GM23338 (cell line): ENCODE measurements around the gene PROKR1. TPM values are rescaled to one million over a fixed set of nuclear protein-coding genes. Genes with fewer than 3 reads are reported as not detected.

ENCODE experiments used
- ATAC-seq: fragments of 200-7000 bp; cut with Tn5 transposase; 3 replicates; pipeline ENCODE4 v1.9.1; 2020
- DNase-seq: peaks from one replicate; pipeline ENCODE4 v3.0.0-alpha.2; 2015; ENCODE audit warnings: low spot score
- H2AFZ ChIP-seq: fragments of 200-600 bp; sonication (generic); 2 replicates; pipeline ENCODE4 v1.8.0; 2016; ENCODE audit warnings: antibody characterized with exemption, mild to moderate bottlenecking, moderate library complexity
- H3F3A ChIP-seq: fragments of 200-600 bp; sonication (generic); replicated peaks from 2 replicates; pipeline ENCODE4 v1.8.0; 2017; ENCODE audit warnings: antibody characterized with exemption, mixed run types, low read depth
- H3K27ac ChIP-seq: fragments of 200-600 bp; sonication (generic); 2 replicates; pipeline ENCODE4 v1.6.1; 2016; ENCODE audit warnings: low read depth
- H3K27me3 ChIP-seq: fragments of 200-600 bp; sonication (generic); 2 replicates; pipeline ENCODE4 v1.8.0; 2016; ENCODE audit warnings: mild to moderate bottlenecking, mixed run types, moderate library complexity; ENCODE audit not compliant: insufficient read depth
- H3K36me3 ChIP-seq: fragments of 200-600 bp; sonication (generic); 2 replicates; pipeline ENCODE4 v1.8.0; 2016; ENCODE audit warnings: mild to moderate bottlenecking; ENCODE audit not compliant: insufficient read depth
- H3K4me1 ChIP-seq: fragments of 200-600 bp; sonication (generic); 2 replicates; pipeline ENCODE4 v1.8.0; 2016; ENCODE audit warnings: mild to moderate bottlenecking, moderate library complexity; ENCODE audit not compliant: insufficient read depth
- H3K4me2 ChIP-seq: fragments of 200-600 bp; sonication (generic); 2 replicates; pipeline ENCODE4 v1.7.1; 2017; ENCODE audit warnings: mixed run types
- H3K4me3 ChIP-seq: fragments of 200-600 bp; sonication (generic); 2 replicates; pipeline ENCODE4 v1.6.1; 2016; ENCODE audit warnings: mixed run types
- H3K79me2 ChIP-seq: fragments of 200-600 bp; sonication (generic); replicated peaks from 2 replicates; pipeline ENCODE4 v1.8.0; 2017; ENCODE audit warnings: mild to moderate bottlenecking; ENCODE audit not compliant: insufficient read depth
- H3K9me2 ChIP-seq: fragments of 200-600 bp; sonication (generic); 2 replicates; pipeline ENCODE4 v1.8.0; 2017; ENCODE audit not compliant: insufficient read depth
- H4K20me1 ChIP-seq: fragments of 200-600 bp; sonication (generic); replicated peaks from 2 replicates; pipeline ENCODE4 v1.8.0; 2017; ENCODE audit warnings: mild to moderate bottlenecking; ENCODE audit not compliant: insufficient read depth
- H3K27ac Mint-ChIP-seq: 2 replicates; pipeline ENCODE4 v1.8.0; 2020; ENCODE audit warnings: inconsistent platforms, mild to moderate bottlenecking, moderate library complexity, mixed read lengths
- H3K27me3 Mint-ChIP-seq: 3 replicates; pipeline ENCODE4 v1.8.0; 2022; ENCODE audit warnings: low read depth, mild to moderate bottlenecking, moderate library complexity, mixed read lengths, inconsistent platforms; ENCODE audit not compliant: insufficient read depth, poor library complexity
- H3K36me3 Mint-ChIP-seq: 3 replicates; pipeline ENCODE4 v1.8.0; 2021; ENCODE audit warnings: low read depth, mild to moderate bottlenecking, inconsistent platforms, moderate library complexity, mixed read lengths
- H3K4me1 Mint-ChIP-seq: 3 replicates; pipeline ENCODE4 v1.8.0; 2020; ENCODE audit warnings: mild to moderate bottlenecking, inconsistent platforms, mixed read lengths
- H3K4me3 Mint-ChIP-seq: 3 replicates; pipeline ENCODE4 v1.8.0; 2021; ENCODE audit warnings: moderate library complexity, mild to moderate bottlenecking, inconsistent platforms, mixed read lengths
- H3K9me3 Mint-ChIP-seq: 3 replicates; pipeline ENCODE4 v1.8.0; 2020; ENCODE audit warnings: moderate library complexity, mild to moderate bottlenecking, inconsistent platforms, mixed read lengths
- CREB1 ChIP-seq: fragments of 250-450 bp; sonication (Bioruptor Pico); IDR thresholded peaks from 2 replicates; pipeline ENCODE4 v1.5.0; 2020; ENCODE audit warnings: low read depth, mild to moderate bottlenecking, moderate library complexity
- EZH2 ChIP-seq: fragments of 200-600 bp; sonication (generic); IDR thresholded peaks from one replicate; pipeline ENCODE4 v1.8.0; 2017; ENCODE audit warnings: antibody characterized with exemption, mild to moderate bottlenecking, low read depth; ENCODE audit not compliant: unreplicated experiment
- EZH2phosphoT487 ChIP-seq: fragments of 200-600 bp; sonication (generic); IDR thresholded peaks from one replicate; pipeline ENCODE4 v1.8.1; 2018; ENCODE audit warnings: antibody characterized with exemption; ENCODE audit not compliant: unreplicated experiment
- POLR2AphosphoS5 ChIP-seq: IDR thresholded peaks from 2 replicates; pipeline ENCODE4 v1.6.1; 2016; ENCODE audit warnings: antibody characterized with exemption, low read depth
- REST ChIP-seq: IDR thresholded peaks from one replicate; pipeline ENCODE4 v1.6.1; 2018; ENCODE audit warnings: antibody characterized with exemption; ENCODE audit not compliant: unreplicated experiment
- ZNF114 ChIP-seq: fragments of 250-450 bp; sonication (Bioruptor Pico); IDR thresholded peaks from 2 replicates; pipeline ENCODE4 v1.5.0; 2020; ENCODE audit warnings: mild to moderate bottlenecking, moderate library complexity
- polyA plus RNA-seq: library from polyadenylated mRNA; unstranded; fragments of >200 nt; fragmentation: Nextera tagmentation; extraction: Ambion mirVana; gene quantifications from 2 replicates; pipeline ENCODE4 v1.2.1, GENCODE V29; 2016
- total RNA-seq: library from RNA; depleted of rRNA; stranded (reverse); fragments of >200 nt; shearing (Covaris generic); gene quantifications from 2 replicates; pipeline ENCODE4 v1.2.3, GENCODE V29; 2014
- TF ChIP-seq, protein P1 (sequence below), 2 experiments: fragments of 200-600 bp in 1 of 2; sonication (generic) in 1 of 2; conservative IDR thresholded peaks; 2 replicates each; pipeline versions ENCODE4 v1.5.1 to v1.6.1; 2016 to 2017; ENCODE audit warnings: antibody characterized with exemption in 2 of 2, low read depth in 2 of 2, mild to moderate bottlenecking in 2 of 2, moderate library complexity in 1 of 2
- TF ChIP-seq, protein P2 (sequence below): IDR thresholded peaks from 2 replicates; pipeline ENCODE4 v1.6.1; 2016; ENCODE audit warnings: antibody characterized with exemption

The PROKR1 gene
- total and polyA plus RNA-seq, 2 experiments from 2014 or later: 0.61 to 5.3 TPM

GRCh38 chr2:68659081-68659480, 15.7 kb downstream of the PROKR1 start (continued):
- TF ChIP-seq, protein P1, sequence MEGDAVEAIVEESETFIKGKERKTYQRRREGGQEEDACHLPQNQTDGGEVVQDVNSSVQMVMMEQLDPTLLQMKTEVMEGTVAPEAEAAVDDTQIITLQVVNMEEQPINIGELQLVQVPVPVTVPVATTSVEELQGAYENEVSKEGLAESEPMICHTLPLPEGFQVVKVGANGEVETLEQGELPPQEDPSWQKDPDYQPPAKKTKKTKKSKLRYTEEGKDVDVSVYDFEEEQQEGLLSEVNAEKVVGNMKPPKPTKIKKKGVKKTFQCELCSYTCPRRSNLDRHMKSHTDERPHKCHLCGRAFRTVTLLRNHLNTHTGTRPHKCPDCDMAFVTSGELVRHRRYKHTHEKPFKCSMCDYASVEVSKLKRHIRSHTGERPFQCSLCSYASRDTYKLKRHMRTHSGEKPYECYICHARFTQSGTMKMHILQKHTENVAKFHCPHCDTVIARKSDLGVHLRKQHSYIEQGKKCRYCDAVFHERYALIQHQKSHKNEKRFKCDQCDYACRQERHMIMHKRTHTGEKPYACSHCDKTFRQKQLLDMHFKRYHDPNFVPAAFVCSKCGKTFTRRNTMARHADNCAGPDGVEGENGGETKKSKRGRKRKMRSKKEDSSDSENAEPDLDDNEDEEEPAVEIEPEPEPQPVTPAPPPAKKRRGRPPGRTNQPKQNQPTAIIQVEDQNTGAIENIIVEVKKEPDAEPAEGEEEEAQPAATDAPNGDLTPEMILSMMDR (conservative IDR thresholded peaks at IDR 0.05; ENCODE audit: low read depth in 2 of 2): no peak

DNA sequence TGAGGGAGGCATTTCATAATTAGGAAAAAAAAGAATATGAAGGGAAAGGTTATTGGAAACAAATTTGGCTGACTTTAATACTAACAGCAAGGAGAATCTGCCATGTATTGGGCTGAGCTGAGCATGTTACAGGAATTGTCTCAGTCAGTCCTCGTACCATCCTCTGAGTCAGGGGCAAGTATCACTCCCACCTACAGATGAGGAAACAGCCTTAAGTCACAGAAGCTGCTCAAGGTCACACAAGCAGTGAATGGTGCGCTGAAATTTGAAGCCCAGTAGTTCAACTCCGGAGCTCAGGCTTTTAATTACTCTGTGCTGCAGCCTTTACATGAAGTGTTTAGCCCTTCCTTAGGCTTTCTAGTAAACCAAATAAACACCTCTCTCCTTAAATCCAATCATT, 17.3 kb downstream of the PROKR1 start:
- Histone ChIP-seq H3F3A (no peaks in the 10 kb centered on the region), H3K4me1 (no peaks in the 10 kb centered on the region), H2AFZ (no peak overlapping the region), H4K20me1 (no peaks in the 10 kb centered on the region), H3K4me3 (no peak overlapping the region), H3K36me3 (no peaks in the 10 kb centered on the region), H3K9me2 (peaks cover 7% of the 10 kb centered on the region; the same call in 1 of the 2 replicates), H3K4me2 (no peak overlapping the region), H3K27me3 (no peaks in the 10 kb centered on the region), H3K27ac (no peak overlapping the region), H3K79me2 (no peaks in the 10 kb centered on the region)
- Mint-ChIP-seq H3K27me3 (no peaks in the 10 kb centered on the region), H3K36me3 (peaks cover 4% of the 10 kb centered on the region; the same call in 2 of the 3 replicates), H3K27ac (no peak overlapping the region), H3K4me3 (no peak overlapping the region), H3K4me1 (peaks cover 3% of the 10 kb centered on the region; the same call in 2 of the 3 replicates), H3K9me3 (no peaks in the 10 kb centered on the region)
- TF ChIP-seq POLR2AphosphoS5 (no peak), EZH2 (no peak), CREB1 (CRISPR knock-in tag) (no peak), REST (no peak), ZNF114 (CRISPR knock-in tag) (no peak), EZH2phosphoT487 (no peak)
- TF ChIP-seq, protein P1 (conservative IDR thresholded peaks at IDR 0.05; ENCODE audit: low read depth in 2 of 2): no peak
- TF ChIP-seq, protein P2, sequence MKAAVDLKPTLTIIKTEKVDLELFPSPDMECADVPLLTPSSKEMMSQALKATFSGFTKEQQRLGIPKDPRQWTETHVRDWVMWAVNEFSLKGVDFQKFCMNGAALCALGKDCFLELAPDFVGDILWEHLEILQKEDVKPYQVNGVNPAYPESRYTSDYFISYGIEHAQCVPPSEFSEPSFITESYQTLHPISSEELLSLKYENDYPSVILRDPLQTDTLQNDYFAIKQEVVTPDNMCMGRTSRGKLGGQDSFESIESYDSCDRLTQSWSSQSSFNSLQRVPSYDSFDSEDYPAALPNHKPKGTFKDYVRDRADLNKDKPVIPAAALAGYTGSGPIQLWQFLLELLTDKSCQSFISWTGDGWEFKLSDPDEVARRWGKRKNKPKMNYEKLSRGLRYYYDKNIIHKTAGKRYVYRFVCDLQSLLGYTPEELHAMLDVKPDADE: no peak
- no peak for DNase-seq
- no peak for ATAC-seq
